Cardiac septum (tissue), 1 donor: Measurements from ENCODE around the gene GRIK4. TPM values are rescaled to one million over a fixed set of nuclear protein-coding genes. Genes with fewer than 3 reads are reported as not detected.

Source experiments
- DNase-seq: peaks from one replicate; pipeline ENCODE4 v3.0.0-alpha.2; 2020; ENCODE audit warnings: low spot score
- intact Hi-C: fragments of 100-400 bp; cut with DNase I; formaldehyde crosslinking; loops from one replicate; pipeline ENCODE4 v1.14.0; 2022
- total RNA-seq: library from RNA; stranded (reverse); fragmentation: NEBNext Ultra II Directional; extraction: Animal tissue kit (Norgen Biotek cat#: 25700); gene quantifications from one replicate; pipeline ENCODE4 v1.2.1, GENCODE V29; 2021
- donor health status: DM: no; HTN: no; CAD: no.

Gene GRIK4
- total RNA-seq, 1 donor from 2014 or later, result 0.40 TPM

DNA sequence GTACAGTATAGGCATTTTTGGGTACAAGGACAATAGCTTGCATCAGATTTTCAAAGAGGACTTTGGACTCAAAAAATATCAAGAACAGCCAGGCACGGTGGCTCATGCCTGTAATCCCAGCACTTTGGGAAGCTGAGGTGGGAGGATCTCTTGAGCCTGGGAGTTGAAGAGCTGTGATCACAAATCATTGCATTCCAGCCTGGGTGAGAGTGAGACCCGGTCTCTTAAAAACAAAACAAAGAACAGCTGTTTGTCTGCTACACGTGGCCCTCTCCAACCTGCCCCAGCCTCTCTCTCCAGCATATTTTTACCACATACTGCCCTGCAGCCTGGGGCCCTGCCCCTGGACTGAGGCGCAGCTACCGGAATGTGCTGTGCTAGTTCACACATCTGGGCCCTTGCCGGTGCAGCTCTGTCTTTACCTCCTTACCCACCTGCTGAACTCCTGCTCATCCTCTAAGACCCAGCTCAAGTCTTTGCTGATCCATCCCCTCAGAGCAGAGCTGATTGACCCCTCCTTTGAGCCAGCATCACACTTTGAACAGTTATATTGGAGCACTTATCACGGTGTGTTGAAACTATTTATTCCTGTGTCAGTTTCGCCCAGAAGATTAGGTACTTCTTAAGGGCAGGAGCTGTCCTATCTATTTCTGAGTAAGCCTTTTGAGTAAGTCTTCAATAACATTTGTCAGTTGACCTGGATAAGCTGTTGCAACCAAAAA is 29.4 kb downstream of the GRIK4 start:
- no peak for DNase-seq
- intact Hi-C loops, result no loop called here

DNA sequence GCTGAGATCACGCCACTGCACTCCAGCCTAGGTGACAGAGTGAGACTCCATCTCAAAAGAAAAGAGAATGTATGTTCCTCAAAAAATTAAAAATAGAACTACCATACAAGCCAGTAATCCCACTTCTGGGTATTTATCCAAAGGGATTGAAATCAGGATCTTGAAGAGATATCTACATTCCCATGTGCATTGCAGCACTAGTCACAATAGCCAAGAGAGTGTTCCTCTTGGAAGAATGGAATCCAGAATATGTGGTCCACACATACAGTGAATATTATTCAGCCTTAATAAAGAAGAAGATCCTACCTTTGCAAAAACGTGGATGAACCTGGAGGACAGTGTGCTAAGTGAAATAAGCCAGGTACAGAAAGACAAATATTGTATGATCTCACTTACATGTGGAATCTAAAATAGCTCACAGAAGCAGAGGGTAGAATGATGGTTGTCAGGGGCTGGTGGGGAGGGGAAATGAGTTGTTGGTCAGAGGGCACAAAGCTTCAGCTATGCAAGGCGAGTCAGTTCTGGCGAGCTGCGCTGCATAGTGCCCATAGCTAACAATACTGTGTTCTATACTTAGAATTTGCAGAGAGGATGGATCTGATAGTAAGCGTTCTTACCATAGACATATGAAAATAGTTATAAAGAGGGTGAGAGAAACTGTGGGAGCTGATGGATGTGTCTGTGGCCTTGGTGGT is 32.1 kb downstream of the GRIK4 start:
- intact Hi-C loops, result no loop called here
- no peak for DNase-seq

DNA sequence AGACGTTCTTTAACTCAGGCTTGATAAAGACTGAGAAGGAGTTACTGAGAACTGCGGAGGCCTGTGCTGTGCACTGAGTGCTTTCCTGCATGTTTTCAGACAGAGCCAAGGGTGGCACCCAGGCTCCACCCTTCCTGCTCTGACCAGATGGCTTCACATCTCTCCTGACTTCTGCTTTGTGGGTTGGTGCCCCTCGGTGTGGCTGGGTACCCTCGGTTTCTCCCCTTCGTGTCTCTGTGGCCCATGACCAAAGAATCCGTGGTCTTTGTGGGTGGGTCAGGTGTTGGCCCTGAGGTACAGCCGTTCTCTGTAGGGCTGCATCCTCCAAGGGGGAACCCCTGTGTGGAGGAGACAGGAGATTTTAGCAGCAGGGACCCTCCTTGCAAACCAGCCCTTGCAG is 34.3 kb downstream of the GRIK4 start:
- no peak for DNase-seq
- intact Hi-C loops, result loop anchor here (5.0 kb wide), 1 partner anchor 209 kb away; the partner anchor contains the start of gene ARHGEF12

DNA sequence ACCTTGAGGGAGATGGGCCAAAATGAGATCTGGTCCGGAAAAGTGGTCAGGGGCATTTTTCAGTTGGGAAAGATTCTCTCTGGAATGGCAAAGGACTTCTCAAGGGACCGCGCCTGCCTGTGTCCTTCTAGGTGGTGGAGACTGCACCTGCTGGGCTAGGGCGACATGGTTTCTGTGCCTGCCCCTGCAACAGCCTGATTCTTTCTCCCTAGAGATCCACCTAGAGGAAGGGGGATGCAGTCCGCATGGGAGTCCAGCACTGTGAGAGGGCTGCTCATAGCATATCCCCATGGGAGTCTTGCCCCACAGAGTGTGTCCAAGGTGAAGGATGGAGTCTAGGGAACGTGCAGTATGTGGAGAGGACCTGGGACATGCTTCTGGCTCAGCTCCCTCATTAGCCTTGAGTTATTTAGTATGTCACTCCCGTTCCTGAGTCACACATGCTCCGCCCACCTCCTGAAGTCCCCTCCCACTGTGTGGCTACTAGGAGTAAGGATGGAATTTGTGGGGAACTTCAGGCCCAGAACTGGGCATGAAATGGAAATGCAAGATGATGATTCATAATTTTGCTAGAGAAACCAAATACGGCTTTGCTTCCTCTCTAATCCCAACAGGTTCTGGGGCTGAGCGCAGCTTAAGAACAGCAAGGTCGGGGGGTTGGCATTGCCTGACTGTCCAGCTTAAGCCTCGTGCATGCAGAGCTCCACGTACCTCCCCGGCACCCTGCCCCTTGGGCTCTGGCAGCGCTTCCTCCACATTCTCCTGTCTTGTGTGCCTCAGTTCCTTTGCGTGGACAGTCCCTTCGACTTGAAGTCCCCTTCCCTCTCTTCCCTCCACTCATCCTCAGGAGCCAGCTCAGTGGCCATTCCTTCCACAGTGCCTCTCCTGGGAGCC is 35.0 kb downstream of the GRIK4 start:
- intact Hi-C loops, result loop anchor here (5.0 kb wide), 1 partner anchor 209 kb away; the partner anchor contains the start of gene ARHGEF12
- no peak for DNase-seq

DNA sequence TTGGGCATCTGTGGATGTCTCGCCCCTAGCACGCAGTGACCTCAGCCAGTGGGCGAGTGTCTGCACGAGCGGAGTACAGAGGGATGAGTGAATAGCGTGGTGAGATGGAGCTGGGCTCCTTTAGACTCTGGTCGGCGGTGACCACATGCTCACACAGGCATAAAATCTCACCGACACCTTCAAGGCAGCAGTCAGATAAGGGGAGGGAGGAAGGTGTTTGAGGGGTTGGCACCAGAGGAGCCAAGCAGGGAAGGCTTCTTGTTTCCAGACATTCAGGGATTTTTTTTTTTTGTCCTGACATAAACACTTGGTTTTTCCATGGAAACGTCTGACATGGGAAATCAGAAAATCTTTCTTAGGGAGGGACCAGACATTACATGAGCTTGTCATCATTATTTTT is 35.8 kb downstream of the GRIK4 start:
- intact Hi-C loops, result loop anchor here (5.0 kb wide), 1 partner anchor 210 kb away; the partner anchor contains the start of gene ARHGEF12
- no peak for DNase-seq

DNA sequence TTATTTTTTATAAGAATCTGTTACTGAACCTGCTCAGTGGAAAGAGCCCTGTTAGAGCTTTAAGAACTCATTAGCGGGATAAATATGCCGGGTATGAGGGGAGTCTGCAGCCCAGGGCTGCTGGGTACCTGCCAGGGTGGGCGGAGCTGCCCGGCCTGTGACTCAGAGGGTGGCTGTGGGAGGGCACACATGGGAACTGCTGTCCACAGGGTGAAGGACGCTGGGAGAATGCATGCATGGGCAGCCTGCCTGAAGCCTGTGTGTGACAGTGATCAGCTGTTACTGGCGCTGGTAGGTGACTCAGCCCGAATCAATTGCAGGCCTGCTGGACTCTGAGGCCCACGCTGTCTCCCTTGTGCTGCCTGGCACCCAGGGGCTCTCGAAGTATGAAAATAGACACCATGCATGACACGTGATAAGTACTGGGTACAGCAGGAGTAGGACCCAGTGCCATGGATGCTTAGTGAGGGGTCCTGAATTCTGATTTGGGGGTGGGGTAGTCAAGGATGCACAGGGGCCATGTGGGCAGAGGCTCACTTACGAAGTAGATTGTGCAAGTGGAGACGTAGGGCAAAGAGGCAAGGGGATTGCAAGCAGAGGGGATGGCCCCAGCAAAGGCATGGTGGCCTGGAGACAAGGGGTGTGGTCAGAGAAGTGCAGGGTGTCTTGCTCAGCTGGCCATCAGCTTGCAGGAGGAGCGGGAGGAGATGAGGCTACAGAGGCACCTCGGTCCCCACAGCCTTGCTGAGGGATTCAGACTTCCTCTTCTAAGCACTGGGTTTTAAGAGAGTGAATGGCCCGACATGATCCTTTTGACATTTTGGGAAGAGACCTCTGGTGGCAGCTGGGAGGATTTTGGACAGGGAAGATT is 36.5 kb downstream of the GRIK4 start:
- intact Hi-C loops, result loop anchor here (5.0 kb wide), 1 partner anchor 211 kb away; the partner anchor contains the start of gene ARHGEF12
- peak; percentile 92 for DNase-seq

DNA sequence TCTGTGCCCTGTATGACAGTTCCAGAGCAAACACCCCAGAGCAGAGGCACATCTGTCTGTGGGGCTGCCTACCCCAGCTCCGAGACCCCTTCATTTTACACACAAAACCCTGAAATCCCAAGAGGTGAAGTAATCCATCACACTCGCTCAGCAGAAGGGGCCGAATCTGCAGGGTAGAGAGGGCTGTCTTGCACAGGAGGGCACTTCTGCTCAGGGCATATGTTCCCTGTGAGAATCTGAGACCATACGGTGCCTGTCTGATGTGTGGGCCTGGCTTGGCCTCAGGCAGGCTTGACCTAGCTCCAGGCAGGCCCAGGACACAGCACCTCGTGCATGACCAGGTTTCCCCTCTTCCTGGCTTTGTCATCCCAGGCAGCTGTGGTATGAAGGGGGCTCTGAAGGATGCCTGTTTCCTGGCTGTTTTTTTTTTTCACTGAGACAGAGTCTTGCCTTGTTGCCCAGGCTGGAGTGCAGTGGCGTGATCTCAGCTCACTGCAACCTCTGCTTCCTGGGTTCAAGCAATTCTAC is 37.2 kb downstream of the GRIK4 start:
- no peak for DNase-seq
- intact Hi-C loops, result loop anchor here (5.0 kb wide), 1 partner anchor 211 kb away; the partner anchor contains the start of gene ARHGEF12

DNA sequence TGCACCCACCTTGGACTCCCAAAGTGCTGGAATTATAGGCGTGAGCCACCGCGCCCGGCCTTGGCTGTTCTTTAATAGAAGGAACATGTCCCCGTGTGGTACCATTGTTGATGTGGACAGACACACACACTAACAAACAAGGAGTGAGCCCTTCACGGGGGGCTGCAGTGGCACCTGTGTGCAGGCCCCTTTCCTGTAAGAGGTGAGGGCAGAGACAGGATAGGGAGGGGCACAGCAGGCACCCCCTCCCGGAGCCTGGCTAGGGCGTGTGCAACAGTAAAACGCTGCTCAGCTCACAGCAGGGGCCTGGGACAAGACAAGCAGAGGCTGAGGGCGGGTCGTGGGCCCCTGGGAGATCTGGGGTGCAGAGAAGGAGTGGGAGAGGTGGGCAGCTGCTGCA is 37.8 kb downstream of the GRIK4 start:
- DNase-seq, result no peak
- intact Hi-C loops, result loop anchor here (5.0 kb wide), 1 partner anchor 212 kb away; the partner anchor contains the start of gene ARHGEF12

DNA sequence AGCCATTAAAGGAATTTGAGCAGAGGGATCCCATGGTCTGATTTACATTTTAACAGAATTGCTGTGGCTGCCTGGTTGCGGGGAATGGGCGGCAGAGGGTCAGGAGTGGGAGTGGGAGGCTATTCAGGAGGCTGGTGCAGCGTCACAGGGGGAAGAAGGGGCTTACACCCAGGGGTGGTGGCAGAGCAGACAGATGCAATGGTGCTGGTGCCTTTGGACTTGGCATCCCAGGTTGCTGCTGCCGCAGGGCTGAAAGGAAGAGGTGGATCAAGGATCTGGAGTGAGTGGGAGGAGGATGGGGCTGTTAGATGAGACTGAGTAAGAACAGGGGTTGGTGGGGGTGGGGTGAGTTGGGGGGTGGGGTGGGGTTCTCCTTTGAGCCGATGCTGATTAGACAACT is 38.5 kb downstream of the GRIK4 start:
- no peak for DNase-seq
- intact Hi-C loops, result no loop called here

DNA sequence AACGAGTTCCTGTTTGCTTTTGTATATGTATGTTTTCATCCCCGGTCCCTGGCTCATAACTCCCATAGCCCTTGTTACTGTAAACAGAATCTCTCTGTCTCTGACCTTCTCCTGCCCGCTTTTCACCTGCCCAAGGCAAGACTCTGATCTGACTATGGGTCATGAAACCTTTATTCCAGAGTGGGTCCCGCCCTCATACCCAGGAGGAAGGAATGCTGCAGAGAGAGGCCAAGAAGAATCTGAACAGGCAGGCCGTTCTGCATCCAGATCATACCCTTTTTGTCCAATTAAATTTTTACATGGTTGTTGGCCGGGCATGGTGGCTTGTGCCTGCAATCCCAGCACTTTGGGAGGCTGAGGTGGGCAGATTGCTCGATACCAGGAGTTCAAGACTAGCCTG is 39.6 kb downstream of the GRIK4 start:
- intact Hi-C loops, result no loop called here
- DNase-seq, result no peak

DNA sequence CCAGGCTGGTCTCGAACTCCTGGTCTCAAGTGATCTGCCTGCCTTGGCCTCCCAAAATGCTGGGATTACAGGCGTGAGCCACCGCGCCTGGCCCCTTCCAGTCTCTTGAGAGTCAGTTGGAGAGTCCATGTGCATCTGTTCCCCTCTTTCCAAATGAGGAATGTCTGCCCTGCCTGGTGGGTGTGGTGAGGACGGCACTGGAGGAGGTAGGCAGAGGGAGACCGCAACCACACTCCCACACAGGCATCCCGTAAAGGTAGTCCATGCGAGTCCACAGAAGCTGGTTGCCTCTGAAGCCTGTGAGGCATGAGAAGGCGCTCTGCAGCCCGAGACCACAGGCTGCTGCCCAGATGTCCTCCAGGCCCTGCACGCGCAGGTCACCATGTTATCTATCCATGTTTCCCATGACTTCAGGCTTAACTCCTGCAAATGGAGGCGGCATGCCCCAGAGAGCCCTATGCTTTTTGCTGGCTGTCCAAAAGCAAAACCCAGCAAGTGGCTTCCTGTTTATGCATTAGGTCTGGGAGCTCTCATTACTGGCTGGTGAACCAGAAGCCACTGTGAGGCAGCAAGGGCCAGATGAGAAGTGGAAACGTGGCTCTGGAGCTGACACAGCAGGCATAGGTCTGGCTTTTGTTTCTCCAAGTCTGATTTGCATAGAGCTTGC is 43.4 kb downstream of the GRIK4 start:
- intact Hi-C loops, result no loop called here
- no peak for DNase-seq

DNA sequence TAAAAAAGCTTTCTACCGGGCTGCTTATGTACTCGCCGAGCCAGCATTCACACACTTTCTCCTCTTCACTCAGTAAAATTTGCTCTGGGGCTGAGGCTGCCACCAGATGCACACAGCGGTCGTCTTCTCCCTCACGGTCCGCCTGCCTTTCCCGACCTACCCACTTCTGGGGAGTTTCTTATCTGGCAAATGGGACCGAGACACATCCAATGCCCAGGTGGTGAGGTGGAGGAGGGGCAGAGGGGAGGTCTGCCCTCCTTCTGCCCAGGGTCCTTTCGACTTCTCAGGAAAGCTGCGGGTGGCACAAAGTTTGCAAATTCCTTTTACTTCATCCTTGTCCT is 43.9 kb downstream of the GRIK4 start:
- intact Hi-C loops, result no loop called here
- no peak for DNase-seq

DNA sequence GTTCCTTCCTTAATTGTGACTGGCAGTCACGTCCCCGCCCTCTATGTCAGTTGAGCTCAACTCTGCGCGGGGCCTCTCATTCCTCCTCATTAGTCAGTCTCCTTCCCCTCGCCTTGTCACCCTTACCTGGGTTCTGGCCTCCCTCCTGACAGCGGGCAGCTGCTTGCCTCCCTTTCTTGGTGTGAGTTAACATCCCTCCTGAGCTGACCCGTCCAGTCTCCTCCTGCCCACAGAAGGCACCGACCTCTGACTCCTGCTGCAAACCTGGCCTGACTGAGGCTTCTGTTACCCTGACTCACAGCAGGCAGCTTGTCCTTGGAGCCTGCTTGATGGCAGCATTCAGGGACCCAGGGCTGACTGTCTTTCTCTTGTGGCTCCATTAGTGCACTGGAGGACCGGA is 45.2 kb downstream of the GRIK4 start:
- intact Hi-C loops, result no loop called here
- no peak for DNase-seq

DNA sequence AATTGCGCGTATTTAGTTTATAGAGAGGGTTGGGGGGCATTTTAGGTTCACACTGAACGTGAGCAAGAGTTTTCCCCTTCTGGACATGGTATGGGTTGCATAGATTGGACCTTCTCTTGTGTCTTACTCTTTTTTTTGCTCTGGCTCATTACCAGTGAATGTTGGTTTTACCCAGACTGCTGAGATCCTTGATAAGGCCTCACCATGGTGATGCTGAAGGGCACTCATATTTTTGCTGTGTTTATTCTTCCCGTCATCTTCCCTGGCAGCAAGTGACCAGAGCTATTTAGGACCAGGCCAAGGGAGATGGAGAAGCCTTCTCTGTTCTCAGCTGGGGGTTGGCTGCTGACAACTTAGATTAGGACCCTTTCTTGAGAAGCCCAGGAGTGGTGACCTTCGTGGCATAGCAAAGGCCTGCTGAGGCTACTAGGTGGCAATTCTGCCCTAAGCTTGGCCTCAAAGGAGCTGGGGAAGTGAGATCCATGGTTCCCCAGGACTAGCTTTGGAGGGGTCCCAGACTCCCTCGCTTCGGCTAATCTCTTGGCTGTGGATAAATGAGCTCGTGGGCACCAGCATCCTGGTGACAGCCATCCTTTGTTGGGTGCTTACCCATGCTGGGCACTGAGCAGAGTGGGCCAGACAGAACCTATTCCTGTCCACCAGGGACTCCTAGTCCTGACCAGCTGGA is 47.3 kb downstream of the GRIK4 start:
- intact Hi-C loops, result no loop called here
- DNase-seq, result peak; percentile 46

DNA sequence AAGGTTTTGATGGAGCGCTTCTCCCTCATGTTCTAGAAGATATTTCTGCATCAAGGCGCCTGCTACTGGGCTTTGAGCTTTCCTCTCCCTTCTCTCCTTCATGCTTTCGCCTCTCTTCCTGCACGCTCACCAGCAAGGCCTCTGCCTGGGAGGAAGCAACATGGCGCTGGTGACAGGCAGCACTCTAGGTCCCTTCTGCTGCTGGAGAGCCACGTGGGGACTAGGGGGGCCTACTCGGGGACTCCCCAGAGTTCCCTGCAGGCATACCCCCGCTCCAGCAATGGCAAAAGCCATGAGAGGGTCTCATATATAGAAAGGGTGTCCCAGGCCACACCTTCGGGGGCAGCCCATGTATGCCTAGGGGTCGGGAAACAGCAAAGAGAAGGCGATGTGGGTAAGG is 49.7 kb downstream of the GRIK4 start:
- no peak for DNase-seq
- intact Hi-C loops, result loop anchor here (5.0 kb wide), 1 partner anchor 49 kb away; the partner anchor contains the start of gene GRIK4

DNA sequence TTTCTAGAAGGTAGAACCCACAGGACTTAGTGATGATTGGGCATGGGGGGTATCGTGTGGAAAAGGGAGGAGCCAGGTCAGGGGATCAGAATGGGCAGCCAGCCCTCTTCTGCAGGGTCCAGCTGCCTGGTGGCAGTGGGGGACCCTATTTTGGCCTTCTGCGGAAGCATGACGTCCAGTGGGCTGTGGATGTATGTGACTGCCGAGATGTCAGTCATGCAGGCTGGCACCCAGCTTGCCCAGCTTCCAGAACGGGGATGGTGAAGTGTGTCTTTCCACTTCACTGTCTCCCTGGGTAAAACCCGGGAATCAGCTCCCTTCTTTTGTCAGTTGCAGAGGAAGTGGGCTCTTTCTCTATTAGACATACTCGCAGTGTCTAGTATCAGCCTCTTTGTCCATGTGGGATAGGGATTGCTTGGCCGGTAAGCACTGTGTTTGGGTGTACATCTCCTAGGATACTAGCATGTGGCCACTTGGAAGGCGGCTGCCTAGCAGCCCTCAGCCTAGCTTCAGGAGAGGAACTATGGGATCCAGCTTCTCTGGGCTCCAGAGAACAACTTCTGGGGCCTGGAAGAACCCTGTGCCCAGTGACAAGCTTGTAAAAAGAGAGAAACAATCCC is 51.4 kb downstream of the GRIK4 start:
- intact Hi-C loops, result loop anchor here (5.0 kb wide), 1 partner anchor 51 kb away; the partner anchor contains the start of gene GRIK4

More for the DNA sequence above, 51.4 kb downstream of the GRIK4 start:
- no peak for DNase-seq
